A673 (cell line): ENCODE measurements around the gene TRIML1. TPM values are rescaled to one million over a fixed set of nuclear protein-coding genes. Genes with fewer than 3 reads are reported as not detected.

ENCODE experiments used
- BruUV-seq: library from RNA; stranded (reverse); fragments of 400-500 nt; replicated peaks from 2 replicates; lab custom pipeline; 2021; lab: Mats Ljungman, UMichigan
- CTCF ChIA-PET: fragments of 300-600 bp; sonication (Branson Sonifier 250); formaldehyde crosslinking; loops from one replicate; lab custom pipeline; 2022; ENCODE audit warnings: antibody characterized with exemption; lab: Charles Lee
- POLR2A ChIA-PET: fragments of 300-600 bp; sonication (Branson Sonifier 250); formaldehyde crosslinking; loops from one replicate; lab custom pipeline; 2022; ENCODE audit warnings: antibody characterized with exemption; ENCODE audit not compliant: low non-redundant PET; lab: Charles Lee
- DNase-seq: peaks from one replicate; pipeline ENCODE4 v3.0.0-alpha.2; 2015; ENCODE audit warnings: low spot score
- H3K27ac ChIP-seq: fragments of 200-600 bp; sonication (generic); 2 replicates; pipeline ENCODE4 v1.5.1; 2016; ENCODE audit warnings: mixed run types, low read depth, mild to moderate bottlenecking, mixed read lengths, antibody characterized with exemption, low read length; ENCODE audit not compliant: poor library complexity, severe bottlenecking
- H3K27me3 ChIP-seq: fragments of 200-600 bp; sonication (generic); replicated peaks from 2 replicates; pipeline ENCODE4 v1.6.1; 2017; ENCODE audit warnings: mixed run types, low read depth, mild to moderate bottlenecking, mixed read lengths, antibody characterized with exemption, low read length; ENCODE audit not compliant: insufficient read depth, poor library complexity
- H3K36me3 ChIP-seq: fragments of 200-600 bp; sonication (generic); 2 replicates; pipeline ENCODE4 v1.6.1; 2016; ENCODE audit warnings: mixed run types, mild to moderate bottlenecking, mixed read lengths, antibody characterized with exemption, low read length; ENCODE audit not compliant: insufficient read depth, poor library complexity, severe bottlenecking
- H3K4me1 ChIP-seq: fragments of 200-600 bp; sonication (generic); 2 replicates; pipeline ENCODE4 v1.6.1; 2017; ENCODE audit warnings: mixed run types, mild to moderate bottlenecking, mixed read lengths, antibody characterized with exemption, low read length; ENCODE audit not compliant: insufficient read depth, poor library complexity, severe bottlenecking
- H3K4me3 ChIP-seq: fragments of 200-600 bp; sonication (generic); 2 replicates; pipeline ENCODE4 v1.5.1; 2016; ENCODE audit warnings: low read depth, mixed run types, mild to moderate bottlenecking, mixed read lengths, low read length; ENCODE audit not compliant: poor library complexity, severe bottlenecking
- H3K9me3 ChIP-seq: fragments of 200-600 bp; sonication (generic); 2 replicates; pipeline ENCODE4 v1.6.1; 2016; ENCODE audit warnings: mixed run types, low read depth, mild to moderate bottlenecking, mixed read lengths, antibody characterized with exemption, low read length; ENCODE audit not compliant: poor library complexity, severe bottlenecking
- EZH2 ChIP-seq: fragments of 200-600 bp; sonication (generic); IDR thresholded peaks from 2 replicates; pipeline ENCODE4 v1.6.1; 2017; ENCODE audit warnings: borderline replicate concordance, low read depth, mild to moderate bottlenecking, mixed read lengths, antibody characterized with exemption, low read length; ENCODE audit not compliant: poor library complexity, severe bottlenecking
- intact Hi-C: fragments of 100-400 bp; cut with micrococcal nuclease; formaldehyde crosslinking; loops from one replicate; pipeline ENCODE4 v1.10.0; 2022; ENCODE audit not compliant: unreplicated experiment
- total RNA-seq: library from RNA; stranded (reverse); gene quantifications from 2 replicates; pipeline ENCODE4 v1.2.3, GENCODE V29; 2021
- TF ChIP-seq, protein P1 (sequence below): fragments of 300-800, 200-600 bp; sonication (generic); conservative IDR thresholded peaks from 2 replicates; pipeline ENCODE4 v1.5.1; 2017; ENCODE audit warnings: low read depth, mild to moderate bottlenecking, antibody characterized with exemption, low read length, moderate library complexity, mixed read lengths

The TRIML1 gene
- total RNA-seq, 1 experiment from 2014 or later: not detected

DNA sequence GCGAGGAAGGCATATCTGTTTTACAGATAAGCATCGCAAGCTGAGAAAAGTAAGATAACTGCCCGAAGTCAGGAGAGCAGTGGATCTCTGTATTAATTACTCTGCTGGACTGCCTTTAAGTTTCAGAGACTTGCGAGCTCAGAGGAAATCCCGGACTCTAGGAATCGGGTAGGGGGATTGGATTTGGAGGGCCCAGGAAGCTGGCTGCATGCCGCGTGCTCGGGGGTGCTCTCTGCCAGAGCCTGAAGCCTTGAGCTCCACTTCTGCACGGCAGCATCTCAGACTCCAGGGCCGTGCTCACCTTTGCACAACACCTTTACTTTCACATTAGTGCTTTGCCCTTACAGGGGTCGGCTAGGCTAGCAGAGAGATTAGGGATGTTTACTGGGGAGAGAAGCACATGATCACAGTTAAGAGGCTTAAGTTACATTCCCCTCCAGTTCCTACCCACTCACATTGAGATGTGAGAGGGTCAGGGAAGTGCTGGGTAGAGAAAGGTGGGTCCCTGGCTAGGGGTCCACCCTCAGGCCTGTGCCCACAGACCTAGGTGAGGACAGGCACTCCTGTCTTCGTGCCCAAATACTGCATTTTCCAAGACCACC is 57.0 kb downstream of the TRIML1 start:
- H3K27ac ChIP-seq: peak overlapping the region; percentile 67
- H3K4me3 ChIP-seq: no peak overlapping the region
- peak; percentile 81 for DNase-seq
- H3K27me3 ChIP-seq: no peaks in the 10 kb centered on the region
- H3K9me3 ChIP-seq: no peaks in the 10 kb centered on the region
- CTCF ChIA-PET: no interaction called here
- intact Hi-C loops: loop anchor here (10.0 kb wide), 1 partner anchor 191 kb away; no protein-coding TSS in a partner anchor
- H3K36me3 ChIP-seq: no peaks in the 10 kb centered on the region
- H3K4me1 ChIP-seq: peaks cover 21% of the 10 kb centered on the region
- BruUV-seq: no TSS peak
- POLR2A ChIA-PET: no interaction called here
- TF ChIP-seq, protein P1, sequence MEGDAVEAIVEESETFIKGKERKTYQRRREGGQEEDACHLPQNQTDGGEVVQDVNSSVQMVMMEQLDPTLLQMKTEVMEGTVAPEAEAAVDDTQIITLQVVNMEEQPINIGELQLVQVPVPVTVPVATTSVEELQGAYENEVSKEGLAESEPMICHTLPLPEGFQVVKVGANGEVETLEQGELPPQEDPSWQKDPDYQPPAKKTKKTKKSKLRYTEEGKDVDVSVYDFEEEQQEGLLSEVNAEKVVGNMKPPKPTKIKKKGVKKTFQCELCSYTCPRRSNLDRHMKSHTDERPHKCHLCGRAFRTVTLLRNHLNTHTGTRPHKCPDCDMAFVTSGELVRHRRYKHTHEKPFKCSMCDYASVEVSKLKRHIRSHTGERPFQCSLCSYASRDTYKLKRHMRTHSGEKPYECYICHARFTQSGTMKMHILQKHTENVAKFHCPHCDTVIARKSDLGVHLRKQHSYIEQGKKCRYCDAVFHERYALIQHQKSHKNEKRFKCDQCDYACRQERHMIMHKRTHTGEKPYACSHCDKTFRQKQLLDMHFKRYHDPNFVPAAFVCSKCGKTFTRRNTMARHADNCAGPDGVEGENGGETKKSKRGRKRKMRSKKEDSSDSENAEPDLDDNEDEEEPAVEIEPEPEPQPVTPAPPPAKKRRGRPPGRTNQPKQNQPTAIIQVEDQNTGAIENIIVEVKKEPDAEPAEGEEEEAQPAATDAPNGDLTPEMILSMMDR: no peak
- no peak for TF ChIP-seq EZH2

Other genes starting within 250 kb of the TRIML1 start
- gene ZFP42, start 143.7 kb upstream of the TRIML1 start, total RNA-seq: not detected in 2 replicates
- 0.17 TPM in 1 of 2 replicates, not detected in the other for gene TRIML2, start 29.8 kb upstream of the TRIML1 start, total RNA-seq